PFSK-1 (cell line): ENCODE results near the gene IPO11.

Experiments
- FOXP2 ChIP-seq: optimal IDR thresholded peaks from 2 replicates; pipeline ENCODE3; 2011; ENCODE audit warnings: borderline replicate concordance, control low read depth, inconsistent platforms; ENCODE audit not compliant: insufficient read depth; ENCODE audit errors: extremely low read length, extremely low read depth
- POLR2AphosphoS5 ChIP-seq: IDR thresholded peaks from 2 replicates; pipeline ENCODE4 v1.6.1; 2012; ENCODE audit warnings: low read depth, mild to moderate bottlenecking, control low read depth, low read length, moderate library complexity
- REST ChIP-seq, 2 experiments: IDR thresholded peaks; 2 replicates each; pipeline versions ENCODE4 v1.6.1 to v1.8.0; 2011 to 2012; ENCODE audit warnings: low read depth in 2 of 2, low read length in 2 of 2, control low read depth in 1 of 2, inconsistent platforms in 1 of 2, mild to moderate bottlenecking in 1 of 2, moderate library complexity in 1 of 2; ENCODE audit not compliant: insufficient read depth in 1 of 2
- SIN3A ChIP-seq: IDR thresholded peaks from 2 replicates; pipeline ENCODE4 v1.6.1; 2012; ENCODE audit warnings: mild to moderate bottlenecking, low read length, moderate library complexity, borderline replicate concordance; ENCODE audit not compliant: insufficient read depth
- TAF1 ChIP-seq: IDR thresholded peaks from 2 replicates; pipeline ENCODE4 v1.6.1; 2012; ENCODE audit warnings: low read length, control low read depth, borderline replicate concordance; ENCODE audit not compliant: insufficient read depth

IPO11 gene

DNA sequence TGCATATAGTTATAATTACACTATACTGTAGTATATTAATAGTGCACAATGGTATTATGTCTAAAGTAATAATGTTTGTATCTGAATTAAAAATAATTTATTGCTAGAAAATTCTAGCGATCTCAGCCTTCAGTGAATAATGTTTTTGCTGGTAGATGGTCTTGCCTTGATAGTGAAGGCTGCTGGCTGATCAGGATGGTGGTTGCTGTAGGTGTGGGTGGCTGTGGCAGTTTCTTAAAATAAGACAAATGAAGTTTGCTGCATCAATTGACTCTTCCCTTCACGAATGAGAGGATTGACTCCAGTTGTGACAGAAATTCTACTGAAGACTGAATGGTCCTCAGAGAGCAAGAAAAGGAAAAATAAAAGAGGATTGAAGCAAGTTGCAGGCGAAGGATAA, 146.4 kb downstream of the IPO11 start:
- TF ChIP-seq POLR2AphosphoS5 (no peak), REST (IDR thresholded peaks at IDR 0.05; ENCODE audit: insufficient read depth in 1 of 2, low read depth in 2 of 2, low read length in 2 of 2) (no peak)

DNA sequence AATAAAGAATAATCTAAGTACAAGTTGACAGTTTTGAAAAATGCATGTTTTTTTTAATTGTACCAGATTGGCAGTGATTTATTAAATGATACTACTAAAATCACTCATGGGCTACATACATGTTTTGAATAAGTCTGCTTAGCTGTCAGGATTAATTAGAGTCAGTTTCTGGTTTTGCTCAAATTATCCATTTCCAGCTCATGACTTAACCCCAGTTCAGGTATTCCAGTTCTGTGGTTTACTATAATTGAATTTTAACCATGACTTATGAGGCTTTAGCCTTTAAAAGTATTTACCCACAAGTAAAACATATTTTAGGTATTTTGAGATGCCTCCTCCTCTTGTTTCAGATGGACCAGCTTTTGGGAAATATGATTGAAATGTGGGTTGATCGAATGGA, 148.2 kb downstream of the IPO11 start:
- TF ChIP-seq SIN3A (no peak), REST (IDR thresholded peaks at IDR 0.05; ENCODE audit: insufficient read depth in 1 of 2, low read depth in 2 of 2, low read length in 2 of 2) (no peak), POLR2AphosphoS5 (no peak), FOXP2 (no peak), TAF1 (no peak)

- TF ChIP-seq FOXP2 (no peak), POLR2AphosphoS5 (no peak), REST (IDR thresholded peaks at IDR 0.05; ENCODE audit: insufficient read depth in 1 of 2, low read depth in 2 of 2, low read length in 2 of 2) (no peak), SIN3A (no peak), TAF1 (no peak)
Measured at GRCh38 chr5:62561896-62562295, 149.3 kb downstream of the IPO11 start.

DNA sequence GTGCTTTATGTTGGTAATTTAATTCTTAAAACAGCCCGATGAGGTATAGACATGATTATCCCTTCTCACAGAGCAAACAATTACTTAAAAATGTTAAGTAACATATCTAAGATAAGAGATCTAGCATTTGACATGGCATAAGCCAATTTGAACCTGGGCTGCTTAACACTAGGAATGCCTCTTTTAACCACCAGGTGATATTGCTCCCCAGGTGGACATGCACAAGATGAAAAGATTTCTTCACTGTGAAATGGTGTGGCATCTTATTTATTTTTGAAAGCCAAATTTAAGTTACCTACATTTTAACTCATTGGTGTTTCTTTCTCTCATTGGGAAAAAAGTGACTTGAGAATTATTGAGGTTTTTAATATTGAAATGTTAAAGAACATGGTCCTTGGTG, 150.3 kb downstream of the IPO11 start:
- TF ChIP-seq TAF1: no peak
- TF ChIP-seq SIN3A: no peak
- no peak for TF ChIP-seq POLR2AphosphoS5
- no peak for TF ChIP-seq REST (IDR thresholded peaks at IDR 0.05; ENCODE audit: insufficient read depth in 1 of 2, low read depth in 2 of 2, low read length in 2 of 2)
- no peak for TF ChIP-seq FOXP2

GRCh38 chr5:62564101-62564500, 151.5 kb downstream of the IPO11 start:
- no peak for TF ChIP-seq FOXP2
- no peak for TF ChIP-seq POLR2AphosphoS5
- TF ChIP-seq REST (IDR thresholded peaks at IDR 0.05; ENCODE audit: insufficient read depth in 1 of 2, low read depth in 2 of 2, low read length in 2 of 2): no peak
- TF ChIP-seq SIN3A: no peak
- TF ChIP-seq TAF1: no peak
